Lung (tissue), 12 donors: Measurements from ENCODE around the gene LRRC47. TPM values are rescaled to one million over a fixed set of nuclear protein-coding genes. Genes with fewer than 3 reads are reported as not detected.

Source experiments
- ATAC-seq: fragments of 200-7000 bp; cut with Tn5 transposase; one replicate; pipeline ENCODE4 v1.9.1; 2020; ENCODE audit warnings: moderate number of reproducible peaks; ENCODE audit not compliant: insufficient read depth, low FRiP score
- DNase-seq, 3 donors: peaks; one replicate each; pipeline ENCODE4 v3.0.0-alpha.2; 2013 to 2017
- H3K27ac ChIP-seq, 2 donors: one replicate each; pipeline ENCODE4 v1.5.1; 2013; ENCODE audit warnings: mild to moderate bottlenecking in 2 of 2, moderate library complexity in 2 of 2, control low read depth in 1 of 2, inconsistent platforms in 1 of 2, low read depth in 1 of 2, low read length in 1 of 2
- H3K27me3 ChIP-seq, 3 donors: one replicate each; pipeline ENCODE4 v1.5.1; 2013; ENCODE audit warnings: low read length in 2 of 3; ENCODE audit not compliant: control insufficient read depth in 3 of 3, insufficient read depth in 3 of 3
- H3K36me3 ChIP-seq, 4 donors: one replicate each; pipeline ENCODE4 v1.5.1; 2013; ENCODE audit warnings: low read length in 4 of 4, mild to moderate bottlenecking in 1 of 4, moderate library complexity in 1 of 4; ENCODE audit not compliant: control insufficient read depth in 4 of 4, insufficient read depth in 4 of 4
- H3K4me1 ChIP-seq, 5 donors: one replicate each; pipeline ENCODE4 v1.5.1; 2013; ENCODE audit warnings: low read length in 5 of 5, mild to moderate bottlenecking in 2 of 5, moderate library complexity in 1 of 5; ENCODE audit not compliant: control insufficient read depth in 5 of 5, insufficient read depth in 5 of 5
- H3K4me3 ChIP-seq: one replicate; pipeline ENCODE4 v1.5.1; 2013; ENCODE audit warnings: mild to moderate bottlenecking, control low read depth, moderate library complexity
- H3K9ac ChIP-seq, 2 donors: one replicate each; pipeline ENCODE4 v1.5.1; 2013; ENCODE audit warnings: low read length in 2 of 2, control low read depth in 1 of 2; ENCODE audit not compliant: insufficient read depth in 1 of 2
- H3K9me3 ChIP-seq, 4 donors: one replicate each; pipeline ENCODE4 v1.5.1; 2013; ENCODE audit warnings: low read length in 3 of 4, mild to moderate bottlenecking in 1 of 4, moderate library complexity in 1 of 4; ENCODE audit not compliant: control insufficient read depth in 4 of 4, insufficient read depth in 3 of 4
- WGBS, 2 donors: extraction: QIAGEN DNeasy Blood & Tissue Kit; methylation state at CpG; one replicate each; pipeline ENCODE4 v1.1.7; 2013; 5-methylcytosine and 5-hydroxymethylcytosine counted together
- polyA plus RNA-seq, 2 donors: library from polyadenylated mRNA; stranded (reverse); fragments of 200-250 nt; gene quantifications; one replicate each; pipeline ENCODE4 v1.2.1, GENCODE V29; 2013
- total RNA-seq, 2 donors: library from RNA; depleted of rRNA in 1 of 2; stranded (reverse); fragments of >200 nt in 1 of 2; gene quantifications; one replicate each; pipeline ENCODE4 v1.2.1, GENCODE V29; 2014 to 2021
- TF ChIP-seq, protein P1 (sequence below): IDR thresholded peaks from 2 replicates; pipeline ENCODE4 v1.5.1; 2012; ENCODE audit warnings: mild to moderate bottlenecking; ENCODE audit errors: control extremely low read depth, extremely low read depth
- donor health status: control.
- donor health status: control.
- donor health status: Bipolar disorder and iron deficiency.
- donor health status: healthy.
- donor health status: DM: yes; HTN: yes; CAD: no.

The LRRC47 gene
- total and polyA plus RNA-seq, 4 donors, result 14.4 to 33.9 (median 20.5) TPM

DNA sequence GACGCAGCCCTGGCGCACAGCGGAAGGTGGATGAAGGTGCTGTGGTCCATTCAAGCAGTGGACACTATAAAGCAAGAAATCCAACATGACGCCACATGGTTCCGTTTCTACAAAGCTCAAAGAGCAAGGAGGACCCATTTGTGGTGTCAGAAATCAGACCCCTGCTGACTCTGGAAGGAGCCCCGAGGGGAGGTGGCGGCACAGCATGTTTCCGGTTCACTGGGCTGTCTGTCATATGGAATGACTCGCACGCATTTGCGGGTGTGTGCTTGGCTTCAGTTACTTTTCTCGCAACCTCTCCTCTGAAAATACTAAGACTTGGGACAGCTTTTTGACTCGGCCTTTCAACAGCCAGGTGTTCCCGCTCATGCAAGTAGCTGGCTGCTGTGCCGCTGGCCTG, 29.1 kb upstream of the LRRC47 start:
- H3K9ac ChIP-seq, result no peak overlapping the region
- no peak overlapping the region for H3K4me3 ChIP-seq
- H3K4me1 ChIP-seq, result no peaks in the 10 kb centered on the region
- TF ChIP-seq, protein P1, sequence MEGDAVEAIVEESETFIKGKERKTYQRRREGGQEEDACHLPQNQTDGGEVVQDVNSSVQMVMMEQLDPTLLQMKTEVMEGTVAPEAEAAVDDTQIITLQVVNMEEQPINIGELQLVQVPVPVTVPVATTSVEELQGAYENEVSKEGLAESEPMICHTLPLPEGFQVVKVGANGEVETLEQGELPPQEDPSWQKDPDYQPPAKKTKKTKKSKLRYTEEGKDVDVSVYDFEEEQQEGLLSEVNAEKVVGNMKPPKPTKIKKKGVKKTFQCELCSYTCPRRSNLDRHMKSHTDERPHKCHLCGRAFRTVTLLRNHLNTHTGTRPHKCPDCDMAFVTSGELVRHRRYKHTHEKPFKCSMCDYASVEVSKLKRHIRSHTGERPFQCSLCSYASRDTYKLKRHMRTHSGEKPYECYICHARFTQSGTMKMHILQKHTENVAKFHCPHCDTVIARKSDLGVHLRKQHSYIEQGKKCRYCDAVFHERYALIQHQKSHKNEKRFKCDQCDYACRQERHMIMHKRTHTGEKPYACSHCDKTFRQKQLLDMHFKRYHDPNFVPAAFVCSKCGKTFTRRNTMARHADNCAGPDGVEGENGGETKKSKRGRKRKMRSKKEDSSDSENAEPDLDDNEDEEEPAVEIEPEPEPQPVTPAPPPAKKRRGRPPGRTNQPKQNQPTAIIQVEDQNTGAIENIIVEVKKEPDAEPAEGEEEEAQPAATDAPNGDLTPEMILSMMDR, result no peak
- DNase-seq, result no peak
- WGBS, 2 donors, result 86 to 90% methylated on average over 15 of the region's 15 CpGs
- H3K27ac ChIP-seq, result no peak overlapping the region
- peaks cover 15 to 71% (median 26%) of the 10 kb centered on the region in 4 donors for H3K36me3 ChIP-seq
- no peaks in the 10 kb centered on the region for H3K9me3 ChIP-seq
- H3K27me3 ChIP-seq, result no peaks in the 10 kb centered on the region
- no peak for ATAC-seq

DNA sequence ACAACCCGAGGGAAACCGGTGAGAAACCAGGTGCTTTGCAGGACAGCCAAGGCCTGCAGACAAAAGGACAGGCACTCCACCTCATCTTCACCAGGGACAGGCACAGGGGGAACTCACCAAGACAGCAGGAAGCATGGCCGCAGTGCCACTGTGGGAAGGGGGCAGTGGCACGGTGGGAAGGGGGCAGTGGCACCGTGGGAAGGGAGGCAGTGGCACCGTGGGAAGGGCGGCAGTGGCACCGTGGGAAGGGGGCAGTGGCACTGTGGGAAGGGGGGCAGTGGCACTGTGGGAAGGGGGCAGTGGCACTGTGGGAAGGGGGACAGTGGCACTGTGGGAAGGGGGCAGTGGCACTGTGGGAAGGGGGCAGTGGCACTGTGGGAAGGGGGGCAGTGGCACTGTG, 28.4 kb upstream of the LRRC47 start:
- no peaks in the 10 kb centered on the region for H3K27me3 ChIP-seq
- no peak for DNase-seq
- WGBS, 2 donors, result 78 to 99% methylated on average over 8 of the region's 8 CpGs
- no peaks in the 10 kb centered on the region for H3K9me3 ChIP-seq
- ATAC-seq, result no peak
- H3K27ac ChIP-seq, result no peak overlapping the region
- TF ChIP-seq, protein P1, result no peak
- no peak overlapping the region for H3K9ac ChIP-seq
- H3K4me1 ChIP-seq, result no peaks in the 10 kb centered on the region
- H3K4me3 ChIP-seq, result no peak overlapping the region
- peaks cover 15 to 66% (median 26%) of the 10 kb centered on the region in 4 donors for H3K36me3 ChIP-seq

DNA sequence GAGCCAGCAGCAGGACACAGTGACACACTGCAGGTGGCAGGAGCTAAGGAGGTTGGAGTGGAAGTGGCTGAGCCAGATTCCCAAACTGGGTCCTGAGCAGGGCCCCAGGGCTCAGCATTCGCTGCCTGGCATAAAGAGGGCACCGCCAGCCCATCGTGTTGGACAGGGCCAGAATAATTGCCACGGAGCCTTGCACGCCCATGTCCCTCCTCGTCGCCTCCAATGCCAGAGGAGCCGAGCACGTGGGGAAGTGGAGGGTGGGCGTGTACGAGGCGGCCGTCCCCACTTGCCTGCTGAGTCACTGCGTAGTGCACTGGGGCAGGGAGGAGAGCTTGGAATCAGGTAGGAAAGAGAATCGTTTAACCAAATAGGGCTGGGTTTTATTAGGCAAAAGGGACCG, 26.1 kb upstream of the LRRC47 start:
- Histone ChIP-seq H3K36me3 (peaks cover 5 to 55% (median 16%) of the 10 kb centered on the region in 4 donors), H3K4me1 (no peaks in the 10 kb centered on the region), H3K27ac (no peak overlapping the region), H3K9me3 (no peaks in the 10 kb centered on the region), H3K9ac (no peak overlapping the region), H3K27me3 (no peaks in the 10 kb centered on the region), H3K4me3 (no peak overlapping the region)
- TF ChIP-seq, protein P1, result no peak
- no peak for DNase-seq
- 77 to 89% methylated on average over 16 of the region's 16 CpGs for WGBS, 2 donors
- ATAC-seq, result no peak

DNA sequence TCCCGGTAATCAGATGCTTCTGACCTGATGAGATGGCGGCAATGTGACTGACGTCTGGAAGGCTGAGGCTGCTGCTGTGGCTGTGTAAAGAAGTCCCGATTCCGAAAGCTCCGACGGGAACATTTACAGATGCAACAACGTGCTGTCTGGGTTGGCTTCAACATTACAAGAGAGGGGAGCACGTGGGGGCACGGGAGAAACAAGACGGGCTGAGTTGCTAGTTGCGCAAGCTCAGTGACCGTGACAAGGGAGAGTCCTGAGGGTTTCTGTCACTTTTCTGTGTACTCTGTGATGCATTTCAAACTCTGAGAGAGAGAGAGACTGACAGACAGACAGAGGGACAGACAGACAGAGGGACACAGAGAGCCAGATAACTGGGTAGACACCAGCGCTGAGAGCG, 25.6 kb upstream of the LRRC47 start:
- H3K9ac ChIP-seq, result no peak overlapping the region
- DNase-seq (no peak), ATAC-seq (no peak)
- H3K36me3 ChIP-seq, result peaks cover 5 to 55% (median 16%) of the 10 kb centered on the region in 4 donors
- no peak overlapping the region for H3K4me3 ChIP-seq
- H3K27me3 ChIP-seq, result no peaks in the 10 kb centered on the region
- no peak overlapping the region for H3K27ac ChIP-seq
- no peaks in the 10 kb centered on the region for H3K4me1 ChIP-seq
- H3K9me3 ChIP-seq, result no peaks in the 10 kb centered on the region
- WGBS, 2 donors, result 90 to 91% methylated on average over 15 of the region's 15 CpGs
- TF ChIP-seq, protein P1, result no peak
